GM18873 (cell line): Measurements from ENCODE around the gene PCDHB14.
"Not testable (repeated sequence)": the region's sequence is repeated elsewhere in the genome, so short reads cannot be mapped to it uniquely, and the experiment has no call there.

ENCODE experiments used
- ATAC-seq: cut with Tn5 transposase; IDR thresholded peaks from one replicate; pipeline ENCODE4 v1.9.1; 2021; ENCODE audit warnings: mild to moderate bottlenecking, moderate library complexity, moderate number of reproducible peaks; ENCODE audit not compliant: unreplicated experiment, low FRiP score

PCDHB14 gene

DNA sequence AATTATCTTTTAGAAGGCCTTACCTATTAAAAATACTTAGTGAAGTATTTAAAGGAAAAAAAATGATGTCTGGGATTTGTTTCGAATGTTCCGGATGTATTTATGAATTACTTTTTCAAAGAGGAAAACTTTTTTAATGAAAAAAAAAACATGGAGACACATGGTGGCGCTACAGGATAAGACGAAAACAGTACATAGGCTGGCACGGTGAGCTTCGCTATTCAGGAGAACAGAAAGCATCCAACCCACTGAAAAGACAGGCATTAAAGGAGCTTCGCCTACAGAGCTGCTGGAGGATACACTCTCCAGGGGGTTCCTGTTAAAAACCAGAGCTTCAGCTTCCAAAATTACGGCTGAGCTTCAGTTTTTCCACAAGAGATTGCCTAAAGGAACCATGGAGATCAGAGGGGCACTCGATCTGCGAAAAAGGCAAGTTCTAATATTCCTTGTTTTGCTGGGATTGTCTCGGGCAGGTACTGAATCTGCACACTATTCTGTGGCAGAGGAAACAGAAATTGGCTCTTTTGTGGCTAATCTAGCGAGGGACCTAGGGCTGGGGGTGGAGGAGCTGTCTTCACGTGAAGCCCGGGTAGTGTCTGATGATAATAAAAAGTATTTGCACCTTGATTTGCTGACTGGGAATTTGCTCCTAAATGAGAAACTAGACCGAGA lies at the start of gene PCDHB14:
TSS of gene PCDHB14 (plus strand) at position 232 of the 672 bp plus-strand sequence. CDS start at position 395, 163 bp downstream.
- ATAC-seq, result no peak

DNA sequence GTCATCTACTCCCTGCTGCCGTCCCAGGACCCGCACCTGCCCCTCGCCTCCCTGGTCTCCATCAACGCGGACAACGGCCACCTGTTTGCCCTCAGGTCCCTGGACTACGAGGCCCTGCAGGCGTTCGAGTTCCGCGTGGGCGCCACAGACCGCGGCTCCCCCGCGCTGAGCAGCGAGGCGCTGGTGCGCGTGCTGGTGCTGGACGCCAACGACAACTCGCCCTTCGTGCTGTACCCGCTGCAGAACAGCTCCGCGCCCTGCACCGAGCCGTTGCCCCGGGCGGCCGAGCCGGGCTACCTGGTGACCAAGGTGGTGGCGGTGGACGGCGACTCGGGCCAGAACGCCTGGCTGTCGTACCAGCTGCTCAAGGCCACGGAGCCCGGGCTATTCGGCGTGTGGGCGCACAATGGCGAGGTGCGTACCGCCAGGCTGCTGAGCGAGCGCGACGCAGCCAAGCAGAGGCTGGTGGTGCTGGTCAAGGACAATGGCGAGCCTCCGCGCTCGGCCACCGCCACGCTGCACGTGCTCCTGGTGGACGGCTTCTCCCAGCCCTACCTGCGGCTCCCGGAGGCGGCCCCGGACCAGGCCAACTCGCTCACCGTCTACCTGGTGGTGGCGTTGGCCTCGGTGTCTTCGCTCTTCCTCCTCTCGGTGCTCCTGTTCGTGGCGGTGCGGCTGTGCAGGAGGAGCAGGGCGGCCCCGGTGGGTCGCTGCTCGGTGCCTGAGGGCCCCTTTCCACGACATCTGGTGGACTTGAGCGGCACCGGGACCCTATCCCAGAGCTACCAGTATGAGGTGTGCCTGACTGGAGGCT lies 48.6 kb upstream of the PCDHB14 start:
- ATAC-seq, result not testable (repeated sequence)

DNA sequence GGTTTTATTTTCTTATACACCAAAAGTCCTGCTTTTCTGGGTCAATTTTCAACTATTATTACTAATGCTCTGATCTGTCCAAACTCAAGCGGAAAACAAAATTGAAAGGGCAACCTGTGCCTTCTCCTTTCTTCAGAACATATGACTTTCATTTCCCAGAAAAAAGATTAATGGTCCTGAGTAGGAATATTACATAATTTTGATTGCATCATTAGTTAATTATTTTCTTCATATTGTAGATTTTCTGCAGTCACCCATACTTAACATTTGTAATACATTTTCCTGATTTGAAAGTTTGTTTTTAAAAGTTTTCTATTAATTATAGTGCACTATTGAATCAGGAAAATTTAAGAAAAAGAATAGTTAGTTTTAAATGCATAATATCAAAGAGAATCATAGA lies 47.2 kb upstream of the PCDHB14 start:
- no peak for ATAC-seq

DNA sequence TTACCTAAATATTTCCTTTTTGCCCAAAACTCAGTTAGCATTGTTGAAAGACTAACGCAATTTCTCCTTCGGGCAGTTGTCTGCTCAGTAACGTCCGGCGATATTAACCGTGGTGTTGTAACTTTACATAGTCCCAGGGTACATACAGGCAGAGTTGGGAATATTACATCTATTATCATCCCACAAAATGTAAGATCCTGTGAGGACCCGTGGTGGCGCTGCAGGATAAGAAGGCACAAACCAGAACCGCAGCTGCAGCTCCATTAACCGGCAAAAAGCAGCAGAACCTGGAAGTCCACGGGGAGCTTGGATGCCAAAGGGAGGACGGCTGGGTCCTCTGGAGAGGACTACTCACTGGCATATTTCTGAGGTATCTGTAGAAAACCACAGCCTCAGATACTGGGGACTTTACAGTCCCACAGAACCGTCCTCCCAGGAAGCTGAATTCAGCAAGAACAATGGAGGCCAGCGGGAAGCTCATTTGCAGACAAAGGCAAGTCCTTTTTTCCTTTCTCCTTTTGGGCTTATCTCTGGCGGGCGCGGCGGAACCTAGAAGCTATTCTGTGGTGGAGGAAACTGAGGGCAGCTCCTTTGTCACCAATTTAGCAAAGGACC lies 45.5 kb upstream of the PCDHB14 start, which contains the start of gene PCDHB8:
TSS of gene PCDHB8 (plus strand) at position 214 of the 615 bp plus-strand sequence. CDS start at position 459, 245 bp downstream.
- ATAC-seq, result not testable (repeated sequence)

DNA sequence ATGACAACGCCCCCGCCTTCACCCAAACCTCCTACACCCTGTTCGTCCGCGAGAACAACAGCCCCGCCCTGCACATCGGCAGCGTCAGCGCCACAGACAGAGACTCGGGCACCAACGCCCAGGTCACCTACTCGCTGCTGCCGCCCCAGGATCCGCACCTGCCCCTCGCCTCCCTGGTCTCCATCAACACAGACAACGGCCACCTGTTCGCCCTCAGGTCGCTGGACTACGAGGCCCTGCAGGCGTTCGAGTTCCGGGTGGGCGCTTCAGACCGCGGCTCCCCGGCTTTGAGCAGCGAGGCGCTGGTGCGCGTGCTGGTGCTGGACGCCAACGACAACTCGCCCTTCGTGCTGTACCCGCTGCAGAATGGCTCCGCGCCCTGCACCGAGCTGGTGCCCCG lies 43.8 kb upstream of the PCDHB14 start:
- ATAC-seq, result not testable (repeated sequence)

DNA sequence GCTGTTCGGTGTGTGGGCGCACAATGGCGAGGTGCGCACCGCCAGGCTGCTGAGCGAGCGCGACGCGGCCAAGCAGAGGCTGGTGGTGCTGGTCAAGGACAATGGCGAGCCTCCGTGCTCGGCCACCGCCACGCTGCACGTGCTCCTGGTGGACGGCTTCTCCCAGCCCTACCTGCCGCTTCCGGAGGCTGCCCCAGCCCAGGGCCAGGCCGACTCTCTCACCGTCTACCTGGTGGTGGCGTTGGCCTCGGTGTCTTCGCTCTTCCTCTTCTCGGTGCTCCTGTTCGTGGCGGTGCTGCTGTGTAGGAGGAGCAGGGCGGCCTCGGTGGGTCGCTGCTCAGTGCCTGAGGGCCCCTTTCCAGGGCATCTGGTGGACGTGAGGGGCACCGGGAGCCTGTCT lies 43.3 kb upstream of the PCDHB14 start:
- not testable (repeated sequence) for ATAC-seq

DNA sequence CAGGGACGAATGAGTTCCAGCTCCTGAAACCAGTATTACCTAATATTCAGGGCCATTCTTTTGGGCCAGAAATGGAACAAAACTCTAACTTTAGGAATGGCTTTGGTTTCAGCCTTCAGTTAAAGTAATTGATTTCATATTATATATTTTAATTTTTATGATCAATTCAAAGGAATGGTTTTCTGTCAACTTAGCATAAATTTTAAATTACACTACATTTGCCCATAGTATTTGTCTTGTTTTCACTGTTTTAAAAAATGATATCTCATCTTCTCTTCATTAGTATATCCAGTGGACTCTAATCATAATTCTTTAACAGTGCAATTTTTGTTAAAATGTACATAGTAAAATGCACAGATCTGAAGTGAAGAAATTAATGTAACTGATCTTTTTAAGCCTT lies 42.8 kb upstream of the PCDHB14 start:
- ATAC-seq, result no peak

DNA sequence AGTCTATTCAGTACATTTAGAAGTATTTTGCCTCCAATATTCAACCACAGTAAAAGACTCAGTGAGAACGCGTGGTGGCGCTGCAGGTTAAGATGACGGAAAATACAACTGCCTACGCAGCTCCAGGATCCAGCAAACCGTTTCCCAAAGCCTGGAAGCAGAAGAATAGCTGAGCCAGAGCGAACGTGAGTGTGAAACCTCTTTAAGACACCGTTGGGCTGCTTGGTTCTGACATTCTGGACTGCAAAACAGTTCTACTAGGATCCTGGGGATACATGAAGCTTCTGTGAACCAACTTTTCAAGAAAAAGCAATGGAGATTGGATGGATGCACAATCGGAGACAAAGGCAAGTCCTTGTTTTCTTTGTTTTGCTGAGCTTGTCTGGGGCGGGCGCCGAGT lies 40.9 kb upstream of the PCDHB14 start, which contains the start of gene PCDHB16:
TSS of gene PCDHB16 (plus strand) at position 140 of the 400 bp plus-strand sequence. CDS start at position 313, 173 bp downstream.
- ATAC-seq, result no peak

DNA sequence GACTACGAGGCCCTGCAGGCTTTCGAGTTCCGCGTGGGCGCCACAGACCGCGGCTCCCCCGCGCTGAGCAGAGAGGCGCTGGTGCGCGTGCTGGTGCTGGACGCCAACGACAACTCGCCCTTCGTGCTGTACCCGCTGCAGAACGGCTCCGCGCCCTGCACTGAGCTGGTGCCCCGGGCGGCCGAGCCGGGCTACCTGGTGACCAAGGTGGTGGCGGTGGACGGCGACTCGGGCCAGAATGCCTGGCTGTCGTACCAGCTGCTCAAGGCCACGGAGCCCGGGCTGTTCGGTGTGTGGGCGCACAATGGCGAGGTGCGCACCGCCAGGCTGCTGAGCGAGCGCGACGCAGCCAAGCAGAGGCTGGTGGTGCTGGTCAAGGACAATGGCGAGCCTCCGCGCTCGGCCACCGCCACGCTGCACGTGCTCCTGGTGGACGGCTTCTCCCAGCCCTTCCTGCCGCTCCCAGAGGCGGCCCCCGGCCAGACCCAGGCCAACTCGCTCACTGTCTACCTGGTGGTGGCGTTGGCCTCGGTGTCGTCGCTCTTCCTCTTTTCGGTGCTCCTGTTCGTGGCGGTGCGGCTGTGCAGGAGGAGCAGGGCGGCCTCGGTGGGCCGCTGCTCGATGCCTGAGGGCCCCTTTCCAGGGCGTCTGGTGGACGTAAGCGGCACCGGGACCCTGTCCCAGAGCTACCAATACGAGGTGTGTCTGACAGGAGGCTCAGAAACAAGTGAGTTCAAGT lies 38.9 kb upstream of the PCDHB14 start:
- ATAC-seq, result not testable (repeated sequence)

DNA sequence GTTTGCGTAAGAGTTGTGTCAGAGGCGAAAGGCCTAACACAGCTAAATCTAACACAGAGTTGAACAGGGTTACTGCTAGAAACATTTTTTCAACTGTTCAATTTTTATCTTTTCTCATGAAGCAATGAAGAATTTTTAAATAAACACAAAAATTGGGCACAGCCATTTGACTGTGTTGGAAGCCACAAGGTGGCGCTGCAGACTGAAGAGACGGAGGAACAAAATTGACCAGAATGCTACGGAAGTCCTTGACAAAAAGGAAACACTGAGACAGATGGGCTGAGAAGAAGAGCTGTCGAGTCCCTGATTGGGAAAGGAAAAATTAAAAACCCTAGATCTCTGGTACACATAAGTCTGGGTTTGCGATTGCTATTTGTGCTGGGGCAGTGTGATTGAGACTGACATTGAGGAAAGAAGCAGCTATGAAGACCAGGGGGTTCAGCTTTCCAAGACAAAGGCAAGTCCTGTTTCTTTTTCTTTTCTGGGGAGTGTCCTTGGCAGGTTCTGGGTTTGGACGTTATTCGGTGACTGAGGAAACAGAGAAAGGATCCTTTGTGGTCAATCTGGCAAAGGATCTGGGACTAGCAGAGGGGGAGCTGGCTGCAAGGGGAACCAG lies 36.1 kb upstream of the PCDHB14 start, which contains the start of gene PCDHB9:
TSS of gene PCDHB9 (plus strand) at position 265 of the 616 bp plus-strand sequence. CDS start at position 423, 158 bp downstream.
- ATAC-seq, result no peak

DNA sequence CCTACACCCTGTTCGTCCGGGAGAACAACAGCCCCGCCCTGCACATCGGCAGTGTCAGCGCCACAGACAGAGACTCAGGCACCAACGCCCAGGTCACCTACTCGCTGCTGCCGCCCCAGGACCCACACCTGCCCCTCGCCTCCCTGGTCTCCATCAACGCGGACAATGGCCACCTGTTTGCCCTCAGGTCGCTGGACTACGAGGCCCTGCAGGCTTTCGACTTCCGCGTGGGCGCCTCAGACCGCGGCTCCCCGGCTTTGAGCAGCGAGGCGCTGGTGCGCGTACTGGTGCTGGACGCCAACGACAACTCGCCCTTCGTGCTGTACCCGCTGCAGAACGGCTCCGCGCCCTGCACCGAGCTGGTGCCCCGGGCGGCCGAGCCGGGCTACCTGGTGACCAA lies 34.5 kb upstream of the PCDHB14 start:
- ATAC-seq, result not testable (repeated sequence)

DNA sequence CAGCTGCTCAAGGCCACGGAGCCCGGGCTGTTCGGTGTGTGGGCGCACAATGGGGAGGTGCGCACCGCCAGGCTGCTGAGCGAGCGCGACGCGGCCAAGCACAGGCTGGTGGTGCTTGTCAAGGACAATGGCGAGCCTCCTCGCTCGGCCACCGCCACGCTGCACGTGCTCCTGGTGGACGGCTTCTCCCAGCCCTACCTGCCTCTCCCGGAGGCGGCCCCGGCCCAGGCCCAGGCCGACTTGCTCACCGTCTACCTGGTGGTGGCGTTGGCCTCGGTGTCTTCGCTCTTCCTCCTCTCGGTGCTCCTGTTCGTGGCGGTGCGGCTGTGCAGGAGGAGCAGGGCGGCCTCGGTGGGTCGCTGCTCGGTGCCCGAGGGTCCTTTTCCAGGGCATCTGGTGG lies 34.0 kb upstream of the PCDHB14 start:
- ATAC-seq, result not testable (repeated sequence)

DNA sequence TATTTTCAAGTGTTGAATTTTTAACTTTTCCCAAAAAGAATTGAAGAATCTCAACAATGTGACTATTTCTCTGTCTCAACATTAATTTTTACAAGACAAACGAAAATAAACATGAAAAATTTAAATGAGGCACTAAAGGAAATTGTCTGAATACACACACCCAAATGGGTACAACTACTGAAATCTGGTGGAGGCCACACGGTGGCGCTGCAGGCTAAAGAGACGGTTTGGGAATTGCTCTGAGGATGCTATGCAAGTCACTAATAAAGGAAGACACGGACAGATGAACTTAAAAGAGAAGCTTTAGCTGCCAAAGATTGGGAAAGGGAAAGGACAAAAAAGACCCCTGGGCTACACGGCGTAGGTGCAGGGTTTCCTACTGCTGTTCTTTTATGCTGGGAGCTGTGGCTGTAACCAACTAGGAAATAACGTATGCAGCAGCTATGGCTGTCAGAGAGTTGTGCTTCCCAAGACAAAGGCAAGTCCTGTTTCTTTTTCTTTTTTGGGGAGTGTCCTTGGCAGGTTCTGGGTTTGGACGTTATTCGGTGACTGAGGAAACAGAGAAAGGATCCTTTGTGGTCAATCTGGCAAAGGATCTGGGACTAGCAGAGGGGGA lies 30.9 kb upstream of the PCDHB14 start, which contains the start of gene PCDHB10:
TSS of gene PCDHB10 (plus strand) at position 244 of the 616 bp plus-strand sequence. CDS start at position 444, 200 bp downstream.
- no peak for ATAC-seq

DNA sequence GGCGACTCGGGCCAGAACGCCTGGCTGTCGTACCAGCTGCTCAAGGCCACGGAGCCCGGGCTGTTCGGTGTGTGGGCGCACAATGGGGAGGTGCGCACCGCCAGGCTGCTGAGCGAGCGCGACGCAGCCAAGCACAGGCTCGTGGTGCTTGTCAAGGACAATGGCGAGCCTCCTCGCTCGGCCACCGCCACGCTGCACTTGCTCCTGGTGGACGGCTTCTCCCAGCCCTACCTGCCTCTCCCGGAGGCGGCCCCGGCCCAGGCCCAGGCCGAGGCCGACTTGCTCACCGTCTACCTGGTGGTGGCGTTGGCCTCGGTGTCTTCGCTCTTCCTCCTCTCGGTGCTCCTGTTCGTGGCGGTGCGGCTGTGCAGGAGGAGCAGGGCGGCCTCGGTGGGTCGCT lies 28.8 kb upstream of the PCDHB14 start:
- ATAC-seq, result not testable (repeated sequence)

DNA sequence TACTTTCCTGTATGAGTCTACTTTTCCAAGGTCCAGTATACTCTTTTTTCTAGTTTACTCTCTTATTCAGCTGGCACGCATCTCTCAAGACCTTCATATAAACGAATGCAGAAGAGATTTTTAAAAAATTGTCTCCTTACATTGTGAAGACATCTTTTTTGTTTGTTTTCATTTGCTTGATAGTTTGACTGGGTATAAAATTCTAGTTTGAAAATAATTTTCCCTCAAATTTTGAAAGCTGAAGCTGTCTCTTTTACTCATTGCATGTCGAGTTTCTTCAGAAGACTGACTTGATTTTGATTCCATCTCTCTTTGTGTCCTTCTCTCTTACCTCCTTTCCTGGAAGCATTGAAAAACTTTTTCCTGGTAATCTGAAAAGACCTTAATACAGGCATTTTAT lies 26.8 kb upstream of the PCDHB14 start:
- ATAC-seq, result no peak

DNA sequence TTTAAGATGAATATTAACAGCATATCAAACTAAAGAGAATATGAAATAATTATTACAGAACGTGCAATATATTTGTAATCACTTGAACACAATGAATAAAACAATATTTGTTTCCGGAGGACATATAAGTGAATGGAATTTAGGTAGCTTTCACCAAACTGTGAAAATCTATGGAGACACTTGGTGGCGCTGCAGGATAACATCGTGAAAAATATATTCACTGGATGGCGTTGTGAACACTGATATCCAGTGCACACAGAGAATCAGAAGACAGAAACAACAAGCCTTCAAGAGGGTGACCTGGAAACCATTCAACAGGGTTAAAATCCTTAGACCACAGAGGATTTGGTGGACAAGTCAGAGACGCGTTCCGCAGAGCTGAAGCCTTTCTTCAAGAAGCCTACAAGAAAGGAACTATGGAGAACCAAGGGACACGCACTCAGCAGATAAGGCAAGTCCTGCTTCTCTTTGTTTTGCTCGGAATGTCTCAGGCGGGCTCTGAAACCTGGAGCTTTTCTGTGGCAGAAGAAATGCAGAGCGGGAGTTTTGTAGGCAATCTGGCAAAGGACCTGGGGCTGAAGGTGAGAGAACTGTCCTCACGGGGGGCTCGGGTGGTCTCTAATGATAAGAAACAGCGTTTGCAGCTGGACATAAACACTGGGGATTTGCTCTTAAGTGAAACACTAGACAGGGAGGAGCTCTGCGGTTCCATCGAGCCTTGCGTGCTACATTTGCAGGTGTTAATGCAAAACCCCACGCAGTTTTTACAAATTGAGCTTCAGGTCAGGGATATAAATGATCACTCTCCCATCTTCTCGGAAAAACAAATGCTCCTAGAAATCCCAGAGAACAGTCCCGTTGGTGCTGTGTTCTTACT lies 23.5 kb upstream of the PCDHB14 start, which contains the start of gene PCDHB11:
TSS of gene PCDHB11 (plus strand) at position 269 of the 877 bp plus-strand sequence. CDS start at position 417, 148 bp downstream.
- ATAC-seq, result no peak

DNA sequence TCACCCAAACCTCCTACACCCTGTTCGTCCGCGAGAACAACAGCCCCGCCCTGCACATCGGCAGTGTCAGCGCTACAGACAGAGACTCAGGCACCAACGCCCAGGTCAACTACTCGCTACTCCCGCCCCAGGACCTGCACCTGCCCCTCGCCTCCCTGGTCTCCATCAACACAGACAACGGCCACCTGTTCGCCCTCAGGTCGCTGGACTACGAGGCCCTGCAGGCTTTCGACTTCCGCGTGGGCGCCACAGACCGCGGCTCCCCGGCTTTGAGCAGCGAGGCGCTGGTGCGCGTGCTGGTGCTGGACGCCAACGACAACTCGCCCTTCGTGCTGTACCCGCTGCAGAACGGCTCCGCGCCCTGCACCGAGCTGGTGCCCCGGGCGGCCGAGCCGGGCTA lies 22.0 kb upstream of the PCDHB14 start:
- ATAC-seq, result not testable (repeated sequence)

DNA sequence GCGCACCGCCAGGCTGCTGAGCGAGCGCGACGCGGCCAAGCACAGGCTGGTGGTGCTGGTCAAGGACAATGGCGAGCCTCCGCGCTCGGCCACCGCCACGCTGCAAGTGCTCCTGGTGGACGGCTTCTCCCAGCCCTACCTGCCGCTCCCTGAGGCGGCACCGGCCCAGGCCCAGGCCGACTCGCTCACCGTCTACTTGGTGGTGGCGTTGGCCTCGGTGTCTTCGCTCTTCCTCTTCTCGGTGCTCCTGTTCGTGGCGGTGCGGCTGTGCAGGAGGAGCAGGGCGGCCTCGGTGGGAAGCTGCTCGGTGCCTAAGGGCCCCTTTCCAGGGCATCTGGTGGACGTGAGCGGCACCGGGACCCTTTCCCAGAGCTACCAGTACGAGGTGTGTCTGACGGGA lies 21.5 kb upstream of the PCDHB14 start:
- not testable (repeated sequence) for ATAC-seq
